Chondrocyte (in vitro differentiated cells): ENCODE results near the gene USP13. TPM values are rescaled to one million over a fixed set of nuclear protein-coding genes. Genes with fewer than 3 reads are reported as not detected.
"Not testable (repeated sequence)": the region's sequence is repeated elsewhere in the genome, so short reads cannot be mapped to it uniquely, and the experiment has no call there.

Source experiments
- DNase-seq: peaks from one replicate; pipeline ENCODE4 v3.0.0; 2021; ENCODE audit warnings: mixed read lengths, low spot score
- H3K27ac Mint-ChIP-seq: one replicate; pipeline ENCODE4 v1.8.0; 2021; ENCODE audit warnings: mild to moderate bottlenecking, moderate library complexity, mixed read lengths; ENCODE audit not compliant: unreplicated experiment
- H3K27me3 Mint-ChIP-seq: 2 replicates; pipeline ENCODE4 v1.8.0; 2021; ENCODE audit warnings: low read depth, mixed read lengths
- H3K36me3 Mint-ChIP-seq: 2 replicates; pipeline ENCODE4 v1.8.0; 2021; ENCODE audit warnings: low read depth, mixed read lengths
- H3K4me1 Mint-ChIP-seq: 2 replicates; pipeline ENCODE4 v1.8.0; 2021; ENCODE audit warnings: low read depth, mild to moderate bottlenecking, mixed read lengths
- H3K4me3 Mint-ChIP-seq: one replicate; pipeline ENCODE4 v1.8.0; 2021; ENCODE audit warnings: mild to moderate bottlenecking, moderate library complexity, mixed read lengths; ENCODE audit not compliant: unreplicated experiment
- H3K9me3 Mint-ChIP-seq: 2 replicates; pipeline ENCODE4 v1.8.0; 2021; ENCODE audit warnings: low read depth, mixed read lengths
- CTCF ChIP-seq: fragments of 200-600 bp; sonication (generic); IDR thresholded peaks from 2 replicates; pipeline ENCODE4 v1.5.0; 2021; ENCODE audit warnings: antibody characterized with exemption, mild to moderate bottlenecking, moderate library complexity
- total RNA-seq: library from RNA; stranded (reverse); gene quantifications from 3 replicates; pipeline ENCODE4 v1.2.1, GENCODE V29; 2021

Gene USP13
- total RNA-seq, 1 donor from 2014 or later = 12.7 TPM

GRCh38 chr3:179624451-179624850, 28.4 kb upstream of the USP13 start:
- no peak for TF ChIP-seq CTCF
- Mint-ChIP-seq H3K27ac (no peak overlapping the region), H3K36me3 (peaks cover 29% of the 10 kb centered on the region), H3K4me3 (no peak overlapping the region), H3K9me3 (no peaks in the 10 kb centered on the region), H3K4me1 (peaks cover 3% of the 10 kb centered on the region), H3K27me3 (no peaks in the 10 kb centered on the region)
- DNase-seq = no peak

- Mint-ChIP-seq H3K9me3 (no peaks in the 10 kb centered on the region), H3K4me3 (no peak overlapping the region), H3K27me3 (no peaks in the 10 kb centered on the region), H3K36me3 (peaks cover 1% of the 10 kb centered on the region), H3K4me1 (no peaks in the 10 kb centered on the region), H3K27ac (no peak overlapping the region)
- no peak for DNase-seq
- no peak for TF ChIP-seq CTCF
These were observed 21.9 kb upstream of the USP13 start for GRCh38 chr3:179630753-179631451.

GRCh38 chr3:179640469-179640868, 12.4 kb upstream of the USP13 start:
- no peak for TF ChIP-seq CTCF
- peaks cover 1% of the 10 kb centered on the region for H3K36me3 Mint-ChIP-seq
- no peak overlapping the region for H3K27ac Mint-ChIP-seq
- H3K4me3 Mint-ChIP-seq = no peak overlapping the region
- DNase-seq = no peak
- peaks cover 4% of the 10 kb centered on the region for H3K4me1 Mint-ChIP-seq
- H3K27me3 Mint-ChIP-seq = no peaks in the 10 kb centered on the region
- peaks cover 2% of the 10 kb centered on the region for H3K9me3 Mint-ChIP-seq

GRCh38 chr3:179642871-179643270, 10.0 kb upstream of the USP13 start:
- TF ChIP-seq CTCF = no peak
- Mint-ChIP-seq H3K36me3 (peaks cover 1% of the 10 kb centered on the region), H3K4me1 (peaks cover 4% of the 10 kb centered on the region), H3K4me3 (no peak overlapping the region), H3K27ac (no peak overlapping the region), H3K27me3 (no peaks in the 10 kb centered on the region), H3K9me3 (peaks cover 2% of the 10 kb centered on the region)
- no peak for DNase-seq

- H3K4me1 Mint-ChIP-seq, DNase-seq, H3K27ac Mint-ChIP-seq, H3K27me3 Mint-ChIP-seq, H3K36me3 Mint-ChIP-seq, H3K4me3 Mint-ChIP-seq, H3K9me3 Mint-ChIP-seq: not testable (repeated sequence)
These were observed 9.0 kb upstream of the USP13 start for GRCh38 chr3:179643837-179644236.

GRCh38 chr3:179646177-179646576, 6.7 kb upstream of the USP13 start:
- H3K4me3 Mint-ChIP-seq = no peak overlapping the region

More at GRCh38 chr3:179646177-179646576, 6.7 kb upstream of the USP13 start:
- Mint-ChIP-seq H3K27ac (no peak overlapping the region), H3K9me3 (no peaks in the 10 kb centered on the region), H3K27me3 (no peaks in the 10 kb centered on the region), H3K36me3 (no peaks in the 10 kb centered on the region), H3K4me1 (peaks cover 4% of the 10 kb centered on the region)
- DNase-seq = no peak
- TF ChIP-seq CTCF = no peak
